Adrenal gland (tissue), 12 donors: ENCODE measurements around the gene C19orf25. TPM values are rescaled to one million over a fixed set of nuclear protein-coding genes. Genes with fewer than 3 reads are reported as not detected.

Experiments used
- DNase-seq, 7 donors: peaks; one replicate each; pipeline ENCODE4 v3.0.0-alpha.2; 2019 to 2020
- H3K27ac ChIP-seq, 5 donors: fragments of 200-600 bp; sonication (generic) in 4 of 5; 1 replicate in 3 of 5; 2 replicates in 2 of 5; pipeline versions ENCODE4 v1.5.1 to v1.8.0; 2016 to 2020; ENCODE audit warnings: mild to moderate bottlenecking in 1 of 5
- H3K27me3 ChIP-seq: fragments of 200-600 bp; 2 replicates; pipeline ENCODE4 v1.8.0; 2021
- H3K36me3 ChIP-seq, 2 donors: fragments of 200-600 bp; replicated peaks in 1 of 2; 1 replicate in 1 of 2; 2 replicates in 1 of 2; pipeline versions ENCODE4 v1.5.1 to v1.8.0; 2018 to 2022
- H3K4me1 ChIP-seq, 2 donors: fragments of 200-600 bp; replicated peaks in 1 of 2; 1 replicate in 1 of 2; 2 replicates in 1 of 2; pipeline versions ENCODE4 v1.5.1 to v1.8.0; 2018 to 2021
- H3K4me3 ChIP-seq, 4 donors: fragments of 200-600 bp; sonication (generic) in 3 of 4; one replicate each; pipeline ENCODE4 v1.5.1; 2016 to 2018
- H3K9me3 ChIP-seq, 3 donors: fragments of 200-600 bp; sonication (generic) in 1 of 3; replicated peaks in 1 of 3; 1 replicate in 2 of 3; 2 replicates in 1 of 3; pipeline versions ENCODE4 v1.5.1 to v1.8.0; 2016 to 2021
- CTCF ChIP-seq, 6 experiments: fragments of 450-650 bp in 4 of 6; fragments of 200-600 bp in 2 of 6; sonication (generic) in 1 of 6; IDR thresholded peaks; 1 replicate in 5 of 6; 2 replicates in 1 of 6; pipeline versions ENCODE4 v1.5.1 to v1.8.0; 2016 to 2021; ENCODE audit warnings: antibody characterized with exemption in 6 of 6, mild to moderate bottlenecking in 2 of 6, moderate library complexity in 1 of 6
- POLR2A ChIP-seq, 2 donors: fragments of 450-650 bp; IDR thresholded peaks; one replicate each; pipeline ENCODE4 v1.6.1; 2017; ENCODE audit warnings: antibody characterized with exemption in 2 of 2, mild to moderate bottlenecking in 2 of 2, moderate library complexity in 1 of 2
- WGBS, 4 donors: extraction: QIAGEN DNeasy Blood & Tissue Kit in 2 of 4; methylation state at CpG; one replicate each; pipeline versions ENCODE4 v1.1.5 to v1.1.7; 2013 to 2017; 5-methylcytosine and 5-hydroxymethylcytosine counted together
- intact Hi-C, 2 donors: fragments of 100-400 bp; cut with DNase I; formaldehyde crosslinking; loops; one replicate each; pipeline versions ENCODE4 v1.14.1 to v1.15.0; 2022 to 2023
- polyA plus RNA-seq, 3 donors: library from polyadenylated mRNA; stranded (reverse); fragments of 200-250 nt in 2 of 3; fragments of 350-450 nt in 1 of 3; fragmentation: Illumina TruSeq in 1 of 3; extraction: RNeasy Lipid Tissue Mini Kit (QIAGEN cat#74804) in 1 of 3; gene quantifications; one replicate each; pipeline ENCODE4 v1.2.3, GENCODE V29; 2013 to 2014
- total RNA-seq, 9 donors: library from RNA; depleted of rRNA in 4 of 9; stranded (reverse); fragments of >200 nt in 4 of 9; fragments of 120-200 nt in 1 of 9; fragmentation: NEBNext Ultra II Directional in 1 of 9; extraction: Animal tissue kit (Norgen Biotek cat#: 25700) in 1 of 9; gene quantifications; one replicate each; pipeline versions ENCODE4 v1.1.0 to v1.2.4, GENCODE V29; 2013 to 2023
- donor health status: healthy with polysubstance abuse.
- donor health status: Bipolar disorder and iron deficiency.
- donor health status: DM: yes; HTN: yes; CAD: no.
- donor health status: DM: no; HTN: no; CAD: no.
- donor health status: DM: no; HTN: no; CAD: no.
- donor health status: DM: yes; HTN: yes; CAD: no.

C19orf25 gene
- total and polyA plus RNA-seq, 12 donors: 6.0 to 60.4 (median 34.7) TPM

GRCh38 chr19:1510442-1510806 is 31.4 kb upstream of the C19orf25 start:
- peak overlapping the region in 1 of 5 donors; percentile 61 for H3K27ac ChIP-seq
- H3K27me3 ChIP-seq: peaks cover 20% of the 10 kb centered on the region

GRCh38 chr19:1509602-1510441 is 30.8 kb upstream of the C19orf25 start:
- Histone ChIP-seq H3K4me1 (peaks cover 7 to 8% of the 10 kb centered on the region in 2 donors), H3K9me3 (no peaks in the 10 kb centered on the region), H3K36me3 (no peaks in the 10 kb centered on the region), H3K27ac (peak overlapping the region in 1 of 5 donors; percentile 61), H3K4me3 (no peak overlapping the region), H3K27me3 (peaks cover 14% of the 10 kb centered on the region)
- intact Hi-C loops: loop anchor here in 1 of 2 donors (10.0 kb wide), 1 partner anchor 225 kb away; the partner anchor contains the start of gene EFNA2
- 46 to 65% (median 61%) methylated on average over 9 to 11 of the region's 11 CpGs for WGBS, 4 donors
- DNase-seq: no peak
- TF ChIP-seq POLR2A (IDR thresholded peaks at IDR 0.05) (no peak), CTCF (IDR thresholded peaks at IDR 0.05) (no peak)

More at GRCh38 chr19:1510442-1510806, 31.4 kb upstream of the C19orf25 start:
- H3K4me1 ChIP-seq: peaks cover 7 to 8% of the 10 kb centered on the region in 2 donors
- 22 to 40% (median 26%) methylated on average over 10 to 25 of the region's 25 CpGs for whole genome bisulfite sequencing, 4 donors
- no peaks in the 10 kb centered on the region for H3K36me3 ChIP-seq
- intact Hi-C loops: loop anchor here in 1 of 2 donors (10.0 kb wide), 1 partner anchor 226 kb away; the partner anchor contains the start of gene EFNA2
- no peaks in the 10 kb centered on the region for H3K9me3 ChIP-seq
- no peak overlapping the region for H3K4me3 ChIP-seq
- no peak for DNase-seq
- no peak for TF ChIP-seq CTCF (IDR thresholded peaks at IDR 0.05)
- TF ChIP-seq POLR2A (IDR thresholded peaks at IDR 0.05): no peak

- peaks cover 3% of the 10 kb centered on the region for H3K27me3 ChIP-seq
- intact Hi-C loops: no loop called here
- no peak for DNase-seq
- H3K4me3 ChIP-seq: peak overlapping the region in 2 of 4 donors; percentile 16 to 45
- no peaks in the 10 kb centered on the region for H3K9me3 ChIP-seq
- 29 to 78% (median 40%) methylated on average over 3 to 12 of the region's 12 CpGs for WGBS, 4 donors
- H3K4me1 ChIP-seq: peaks cover 4 to 7% of the 10 kb centered on the region in 2 donors
- H3K36me3 ChIP-seq: no peaks in the 10 kb centered on the region
- TF ChIP-seq CTCF (IDR thresholded peaks at IDR 0.05) (no peak), POLR2A (IDR thresholded peaks at IDR 0.05) (no peak)
- peak overlapping the region in 2 of 5 donors; percentile 92 to 95 for H3K27ac ChIP-seq
Observed at GRCh38 chr19:1508507-1508856, 29.5 kb upstream of the C19orf25 start.

- Histone ChIP-seq H3K27ac (peak overlapping the region; percentile 51 to 95 (median 79)), H3K9me3 (no peaks in the 10 kb centered on the region), H3K27me3 (no peaks in the 10 kb centered on the region), H3K36me3 (no peaks in the 10 kb centered on the region), H3K4me1 (peaks cover 0 to 3% of the 10 kb centered on the region in 2 donors), H3K4me3 (peak overlapping the region in 2 of 4 donors; percentile 16 to 45)
- intact Hi-C loops: no loop called here
- peak; percentile 93 to 98 (median 97) for DNase-seq
- TF ChIP-seq CTCF (IDR thresholded peaks at IDR 0.05) (no peak), POLR2A (IDR thresholded peaks at IDR 0.05) (no peak)
- WGBS, 4 donors: 0 to 10% (median 2%) methylated on average over 3 to 45 of the region's 46 CpGs
Observed at GRCh38 chr19:1507763-1508506, 28.9 kb upstream of the C19orf25 start.
